Neural cell (in vitro differentiated cells): Measurements from ENCODE around the gene ADPRS. TPM values are rescaled to one million over a fixed set of nuclear protein-coding genes. Genes with fewer than 3 reads are reported as not detected.

Experiments used
- H2AFZ ChIP-seq: fragments of 200-600, 300-800 bp; sonication (generic), shearing (Covaris generic); 2 replicates; pipeline ENCODE4 v1.6.0; 2014; ENCODE audit warnings: low read depth, mild to moderate bottlenecking, antibody characterized with exemption, low read length, moderate library complexity
- H3F3A ChIP-seq: fragments of 200-600 bp; shearing (Covaris generic); 2 replicates; pipeline ENCODE4 v1.6.1; 2016; ENCODE audit warnings: mild to moderate bottlenecking, moderate library complexity, mixed read lengths, antibody characterized with exemption, low read length; ENCODE audit not compliant: insufficient read depth, poor library complexity, severe bottlenecking
- H3K27ac ChIP-seq: fragments of 200-600, 300-800 bp; sonication (generic), shearing (Covaris generic); 2 replicates; pipeline ENCODE4 v1.5.1; 2014; ENCODE audit warnings: mild to moderate bottlenecking, low read length, moderate library complexity
- H3K27me3 ChIP-seq: fragments of 300-800, 200-600 bp; sonication (generic), shearing (Covaris generic); 2 replicates; pipeline ENCODE4 v1.6.0; 2014; ENCODE audit warnings: mild to moderate bottlenecking, low read depth, low read length, moderate library complexity; ENCODE audit not compliant: insufficient read depth
- H3K36me3 ChIP-seq: fragments of 300-800, 200-600 bp; sonication (generic), shearing (Covaris generic); 2 replicates; pipeline ENCODE4 v1.5.1; 2014; ENCODE audit warnings: mild to moderate bottlenecking, antibody characterized with exemption, low read length, moderate library complexity; ENCODE audit not compliant: insufficient read depth
- H3K4me2 ChIP-seq: fragments of 300-800, 200-600 bp; sonication (generic), shearing (Covaris generic); 2 replicates; pipeline ENCODE4 v1.6.0; 2014; ENCODE audit warnings: mild to moderate bottlenecking, low read length
- H3K4me3 ChIP-seq: fragments of 300-800, 200-600 bp; sonication (generic), shearing (Covaris generic); 2 replicates; pipeline ENCODE4 v1.5.1; 2014; ENCODE audit warnings: mild to moderate bottlenecking, low read length, moderate library complexity
- H3K79me2 ChIP-seq: fragments of 200-600 bp; shearing (Covaris generic); replicated peaks from 2 replicates; pipeline ENCODE4 v1.6.0; 2014; ENCODE audit warnings: mild to moderate bottlenecking, low read length, moderate library complexity; ENCODE audit not compliant: insufficient read depth
- H3K9ac ChIP-seq: fragments of 300-800, 200-600 bp; sonication (generic), shearing (Covaris generic); 2 replicates; pipeline ENCODE4 v1.6.1; 2016; ENCODE audit warnings: mild to moderate bottlenecking, low read length, mixed read lengths
- H3K9me2 ChIP-seq: fragments of 200-600 bp; shearing (Covaris generic); 2 replicates; pipeline ENCODE4 v1.6.1; 2016; ENCODE audit warnings: mild to moderate bottlenecking, low read length, mixed read lengths; ENCODE audit not compliant: insufficient read depth
- H3K9me3 ChIP-seq: fragments of 200-600, 300-800 bp; sonication (generic), shearing (Covaris generic); 2 replicates; pipeline ENCODE4 v1.6.1; 2016; ENCODE audit warnings: mild to moderate bottlenecking, mixed run types, low read length, moderate library complexity, mixed read lengths
- H4K20me1 ChIP-seq: fragments of 200-600 bp; shearing (Covaris generic); 2 replicates; pipeline ENCODE4 v1.6.1; 2016; ENCODE audit warnings: mild to moderate bottlenecking, mixed run types; ENCODE audit not compliant: insufficient read depth
- EP300 ChIP-seq: fragments of 450-650 bp; conservative IDR thresholded peaks from 2 replicates; pipeline ENCODE4 v1.6.1; 2014; ENCODE audit warnings: antibody characterized with exemption, mild to moderate bottlenecking, moderate library complexity; ENCODE audit not compliant: poor library complexity, severe bottlenecking
- EZH2 ChIP-seq: fragments of 200-600, 300-800 bp; shearing (Covaris generic), sonication (generic); IDR thresholded peaks from 2 replicates; pipeline ENCODE4 v1.6.1; 2014; ENCODE audit warnings: antibody characterized with exemption, low read length, borderline replicate concordance, mild to moderate bottlenecking; ENCODE audit not compliant: insufficient read depth, poor library complexity, severe bottlenecking
- MXI1 ChIP-seq: fragments of 450-650 bp; conservative IDR thresholded peaks from 2 replicates; pipeline ENCODE4 v1.6.1; 2014; ENCODE audit warnings: antibody characterized with exemption, mild to moderate bottlenecking; ENCODE audit not compliant: poor library complexity, severe bottlenecking
- POLR2AphosphoS5 ChIP-seq: IDR thresholded peaks from 2 replicates; pipeline ENCODE4 v1.6.1; 2012
- RAD21 ChIP-seq: fragments of 450-650 bp; conservative IDR thresholded peaks from 2 replicates; pipeline ENCODE4 v1.6.1; 2014; ENCODE audit warnings: antibody characterized with exemption, mild to moderate bottlenecking, moderate library complexity
- SMC3 ChIP-seq: fragments of 450-650 bp; conservative IDR thresholded peaks from 2 replicates; pipeline ENCODE4 v1.6.1; 2014; ENCODE audit warnings: antibody characterized with exemption, mild to moderate bottlenecking, moderate library complexity; ENCODE audit not compliant: poor library complexity
- TAF1 ChIP-seq: IDR thresholded peaks from 2 replicates; pipeline ENCODE4 v1.6.1; 2012; ENCODE audit warnings: low read depth
- polyA plus RNA-seq: library from polyadenylated mRNA; depleted of rRNA; stranded (reverse); fragments of >200 nt; gene quantifications from 2 replicates; pipeline ENCODE4 v1.2.3, GENCODE V29; 2014
- TF ChIP-seq, protein P1 (sequence below): IDR thresholded peaks from 2 replicates; pipeline ENCODE4 v1.6.1; 2012; ENCODE audit warnings: borderline replicate concordance
- TF ChIP-seq, protein P2 (sequence below): fragments of 450-650 bp; IDR thresholded peaks from 2 replicates; pipeline ENCODE4 v1.5.1; 2014; ENCODE audit warnings: antibody characterized with exemption, mild to moderate bottlenecking, moderate library complexity; ENCODE audit not compliant: poor library complexity, severe bottlenecking

ADPRS gene
- polyA plus RNA-seq, 1 donor from 2014 or later = 66.7 TPM

DNA sequence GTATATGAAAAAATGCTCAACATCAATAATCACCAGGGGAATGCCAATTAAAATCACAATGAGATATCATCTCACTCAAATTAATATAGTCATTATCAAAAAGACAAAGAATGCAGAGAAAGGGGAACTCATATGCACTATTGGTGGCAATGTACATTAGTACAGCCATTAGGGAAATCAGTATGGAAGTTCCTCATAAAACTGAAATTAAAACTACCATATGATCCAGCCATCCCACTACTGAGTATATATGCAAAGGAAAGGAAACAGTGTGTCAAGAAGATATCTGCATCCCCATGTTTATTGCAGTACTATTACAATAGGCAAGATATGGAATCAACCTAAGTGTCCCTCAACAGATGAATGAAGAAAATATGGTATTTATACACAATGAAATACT is 36.9 kb upstream of the ADPRS start:
- Histone ChIP-seq H3K9ac (no peak overlapping the region), H3K27ac (no peak overlapping the region), H3K4me2 (no peak overlapping the region), H3K27me3 (no peaks in the 10 kb centered on the region), H3K79me2 (no peaks in the 10 kb centered on the region), H3K36me3 (peaks cover 15% of the 10 kb centered on the region), H3K4me3 (no peak overlapping the region), H3F3A (no peaks in the 10 kb centered on the region), H4K20me1 (no peaks in the 10 kb centered on the region), H3K9me2 (no peaks in the 10 kb centered on the region), H2AFZ (no peak overlapping the region), H3K9me3 (no peaks in the 10 kb centered on the region)
- TF ChIP-seq EP300 (no peak), SMC3 (no peak), RAD21 (no peak), POLR2AphosphoS5 (no peak)
- TF ChIP-seq, protein P1, sequence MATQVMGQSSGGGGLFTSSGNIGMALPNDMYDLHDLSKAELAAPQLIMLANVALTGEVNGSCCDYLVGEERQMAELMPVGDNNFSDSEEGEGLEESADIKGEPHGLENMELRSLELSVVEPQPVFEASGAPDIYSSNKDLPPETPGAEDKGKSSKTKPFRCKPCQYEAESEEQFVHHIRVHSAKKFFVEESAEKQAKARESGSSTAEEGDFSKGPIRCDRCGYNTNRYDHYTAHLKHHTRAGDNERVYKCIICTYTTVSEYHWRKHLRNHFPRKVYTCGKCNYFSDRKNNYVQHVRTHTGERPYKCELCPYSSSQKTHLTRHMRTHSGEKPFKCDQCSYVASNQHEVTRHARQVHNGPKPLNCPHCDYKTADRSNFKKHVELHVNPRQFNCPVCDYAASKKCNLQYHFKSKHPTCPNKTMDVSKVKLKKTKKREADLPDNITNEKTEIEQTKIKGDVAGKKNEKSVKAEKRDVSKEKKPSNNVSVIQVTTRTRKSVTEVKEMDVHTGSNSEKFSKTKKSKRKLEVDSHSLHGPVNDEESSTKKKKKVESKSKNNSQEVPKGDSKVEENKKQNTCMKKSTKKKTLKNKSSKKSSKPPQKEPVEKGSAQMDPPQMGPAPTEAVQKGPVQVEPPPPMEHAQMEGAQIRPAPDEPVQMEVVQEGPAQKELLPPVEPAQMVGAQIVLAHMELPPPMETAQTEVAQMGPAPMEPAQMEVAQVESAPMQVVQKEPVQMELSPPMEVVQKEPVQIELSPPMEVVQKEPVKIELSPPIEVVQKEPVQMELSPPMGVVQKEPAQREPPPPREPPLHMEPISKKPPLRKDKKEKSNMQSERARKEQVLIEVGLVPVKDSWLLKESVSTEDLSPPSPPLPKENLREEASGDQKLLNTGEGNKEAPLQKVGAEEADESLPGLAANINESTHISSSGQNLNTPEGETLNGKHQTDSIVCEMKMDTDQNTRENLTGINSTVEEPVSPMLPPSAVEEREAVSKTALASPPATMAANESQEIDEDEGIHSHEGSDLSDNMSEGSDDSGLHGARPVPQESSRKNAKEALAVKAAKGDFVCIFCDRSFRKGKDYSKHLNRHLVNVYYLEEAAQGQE = no peak

DNA sequence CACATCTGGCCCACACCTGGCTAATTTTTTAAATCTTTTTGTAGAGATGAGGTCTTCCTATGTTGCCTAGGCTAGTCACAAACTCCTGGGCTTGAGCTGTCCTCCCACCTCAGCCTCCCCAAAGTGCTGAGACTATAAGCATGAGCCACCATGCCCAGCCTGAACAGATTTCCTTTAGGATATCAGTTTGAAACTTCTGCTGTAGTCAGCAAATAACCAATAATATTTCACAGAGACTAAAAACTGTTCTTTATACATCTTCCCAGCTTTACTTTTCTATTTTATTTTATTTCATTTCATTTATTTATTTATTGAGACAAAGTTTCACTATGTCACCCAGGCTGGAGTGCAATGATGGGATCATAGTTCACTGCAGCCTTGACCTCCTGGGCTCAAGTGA is 34.7 kb upstream of the ADPRS start:
- Histone ChIP-seq H3K27ac (no peak overlapping the region), H3K79me2 (no peaks in the 10 kb centered on the region), H4K20me1 (no peaks in the 10 kb centered on the region), H3K9me2 (no peaks in the 10 kb centered on the region), H3K4me2 (no peak overlapping the region), H3K36me3 (peaks cover 4% of the 10 kb centered on the region), H2AFZ (no peak overlapping the region), H3K27me3 (no peaks in the 10 kb centered on the region), H3K9me3 (no peaks in the 10 kb centered on the region), H3K9ac (no peak overlapping the region), H3F3A (no peaks in the 10 kb centered on the region), H3K4me3 (no peak overlapping the region)
- TF ChIP-seq POLR2AphosphoS5 (no peak), MXI1 (no peak), TAF1 (no peak), RAD21 (no peak), EZH2 (no peak), EP300 (no peak), SMC3 (no peak)
- TF ChIP-seq, protein P1 = no peak
- TF ChIP-seq, protein P2, sequence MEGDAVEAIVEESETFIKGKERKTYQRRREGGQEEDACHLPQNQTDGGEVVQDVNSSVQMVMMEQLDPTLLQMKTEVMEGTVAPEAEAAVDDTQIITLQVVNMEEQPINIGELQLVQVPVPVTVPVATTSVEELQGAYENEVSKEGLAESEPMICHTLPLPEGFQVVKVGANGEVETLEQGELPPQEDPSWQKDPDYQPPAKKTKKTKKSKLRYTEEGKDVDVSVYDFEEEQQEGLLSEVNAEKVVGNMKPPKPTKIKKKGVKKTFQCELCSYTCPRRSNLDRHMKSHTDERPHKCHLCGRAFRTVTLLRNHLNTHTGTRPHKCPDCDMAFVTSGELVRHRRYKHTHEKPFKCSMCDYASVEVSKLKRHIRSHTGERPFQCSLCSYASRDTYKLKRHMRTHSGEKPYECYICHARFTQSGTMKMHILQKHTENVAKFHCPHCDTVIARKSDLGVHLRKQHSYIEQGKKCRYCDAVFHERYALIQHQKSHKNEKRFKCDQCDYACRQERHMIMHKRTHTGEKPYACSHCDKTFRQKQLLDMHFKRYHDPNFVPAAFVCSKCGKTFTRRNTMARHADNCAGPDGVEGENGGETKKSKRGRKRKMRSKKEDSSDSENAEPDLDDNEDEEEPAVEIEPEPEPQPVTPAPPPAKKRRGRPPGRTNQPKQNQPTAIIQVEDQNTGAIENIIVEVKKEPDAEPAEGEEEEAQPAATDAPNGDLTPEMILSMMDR = no peak
